GM08714 (cell line): Measurements from ENCODE around the gene CCL20.
"Not testable (repeated sequence)": the region's sequence is repeated elsewhere in the genome, so short reads cannot be mapped to it uniquely, and the experiment has no call there.

Experiments used
- H3K4me3 ChIP-seq: fragments of 200-500 bp; sonication (Bioruptor generic); 2 replicates; pipeline ENCODE4 v1.5.1; 2014; ENCODE audit warnings: mild to moderate bottlenecking, low read length, inconsistent platforms
- ZNF274 ChIP-seq: IDR thresholded peaks from 2 replicates; pipeline ENCODE4 v1.6.1; 2012; ENCODE audit warnings: mild to moderate bottlenecking, low read depth, low read length

The CCL20 gene

GRCh38 chr2:227834916-227835650, 21.4 kb downstream of the CCL20 start:
- no peak overlapping the region for H3K4me3 ChIP-seq
- TF ChIP-seq ZNF274, result no peak

GRCh38 chr2:227839339-227840129, 25.9 kb downstream of the CCL20 start:
- not testable (repeated sequence) for H3K4me3 ChIP-seq

GRCh38 chr2:227846831-227847230, 33.2 kb downstream of the CCL20 start:
- no peak overlapping the region for H3K4me3 ChIP-seq
- TF ChIP-seq ZNF274, result no peak

- no peak overlapping the region for H3K4me3 ChIP-seq
- TF ChIP-seq ZNF274, result no peak
Measured at GRCh38 chr2:227848146-227848545, 34.5 kb downstream of the CCL20 start.

- no peak for TF ChIP-seq ZNF274
- no peak overlapping the region for H3K4me3 ChIP-seq
Measured at GRCh38 chr2:227848586-227848985, 34.9 kb downstream of the CCL20 start.

GRCh38 chr2:227849906-227850305, 36.3 kb downstream of the CCL20 start:
- no peak for TF ChIP-seq ZNF274

GRCh38 chr2:227853204-227853629, 39.6 kb downstream of the CCL20 start:
- no peak overlapping the region for H3K4me3 ChIP-seq
- no peak for TF ChIP-seq ZNF274

More at GRCh38 chr2:227849906-227850305, 36.3 kb downstream of the CCL20 start:
- H3K4me3 ChIP-seq, result no peak overlapping the region

- no peak overlapping the region for H3K4me3 ChIP-seq
- TF ChIP-seq ZNF274, result no peak
Measured at GRCh38 chr2:227853765-227854271, 40.2 kb downstream of the CCL20 start.

- H3K4me3 ChIP-seq, result no peak overlapping the region
- no peak for TF ChIP-seq ZNF274
Measured at GRCh38 chr2:227855440-227855839, 41.8 kb downstream of the CCL20 start.

GRCh38 chr2:227856697-227857096, 43.1 kb downstream of the CCL20 start:
- no peak overlapping the region for H3K4me3 ChIP-seq
- TF ChIP-seq ZNF274, result no peak

GRCh38 chr2:227860221-227860641, 46.6 kb downstream of the CCL20 start:
- TF ChIP-seq ZNF274, result no peak
- no peak overlapping the region for H3K4me3 ChIP-seq

- H3K4me3 ChIP-seq, result no peak overlapping the region
- no peak for TF ChIP-seq ZNF274
Measured at GRCh38 chr2:227861011-227861410, 47.4 kb downstream of the CCL20 start.

GRCh38 chr2:227862227-227862740, 48.6 kb downstream of the CCL20 start:
- H3K4me3 ChIP-seq, result no peak overlapping the region
- TF ChIP-seq ZNF274, result no peak

GRCh38 chr2:227862741-227863588, 49.3 kb downstream of the CCL20 start:
- no peak overlapping the region for H3K4me3 ChIP-seq

More at GRCh38 chr2:227862741-227863588, 49.3 kb downstream of the CCL20 start:
- no peak for TF ChIP-seq ZNF274
